Stimulated activated CD8-positive, alpha-beta memory T cell treated with anti-CD3 and anti-CD28 coated beads, Interleukin-2, amount 100 ng/mL, for 48 hours (primary cell): ENCODE measurements around the gene ZXDC.

ENCODE experiments used
- DNase-seq, 2 donors: peaks; one replicate each; pipeline ENCODE4 v3.0.0-alpha.2; 2020; ENCODE audit warnings: low read depth in 2 of 2

Gene ZXDC

DNA sequence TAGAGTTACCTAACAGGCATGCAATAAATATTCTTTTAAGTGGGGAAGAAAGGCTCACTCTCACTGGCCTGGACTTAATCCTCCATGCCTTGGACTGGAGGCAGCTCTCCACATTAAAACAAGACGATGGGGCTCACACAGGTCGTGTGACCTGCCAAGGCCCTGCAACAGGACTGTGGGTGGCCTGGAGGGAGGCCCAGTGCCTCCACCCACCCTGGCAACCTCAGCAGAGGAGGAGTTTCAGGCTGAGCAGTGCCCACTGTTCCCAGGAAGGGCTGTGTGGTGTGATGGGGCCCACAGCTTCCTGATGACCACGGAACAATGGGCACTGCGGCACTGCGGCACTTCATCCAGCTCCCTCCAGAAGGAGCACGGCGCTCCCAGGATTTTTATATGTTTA, 36.3 kb upstream of the ZXDC start:
- no peak for DNase-seq

DNA sequence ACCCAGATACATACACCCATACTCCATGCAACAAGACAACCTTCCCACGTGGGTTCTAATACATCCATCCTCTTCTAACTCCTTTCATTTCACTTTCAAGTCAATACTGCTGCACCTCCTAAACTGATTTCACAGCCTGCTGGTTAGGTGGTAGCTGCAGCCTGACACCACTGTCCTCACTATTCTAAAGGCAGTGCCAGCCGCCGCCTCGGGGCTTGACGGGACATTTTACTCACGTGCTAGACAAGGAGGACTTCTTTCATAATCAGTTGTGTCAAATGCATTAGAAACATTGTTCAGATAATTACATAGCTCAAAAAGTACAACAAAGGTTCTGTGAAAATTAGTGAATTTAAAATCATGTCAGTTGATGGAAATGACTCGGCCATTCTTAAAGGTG, 35.6 kb upstream of the ZXDC start:
- no peak for DNase-seq

DNA sequence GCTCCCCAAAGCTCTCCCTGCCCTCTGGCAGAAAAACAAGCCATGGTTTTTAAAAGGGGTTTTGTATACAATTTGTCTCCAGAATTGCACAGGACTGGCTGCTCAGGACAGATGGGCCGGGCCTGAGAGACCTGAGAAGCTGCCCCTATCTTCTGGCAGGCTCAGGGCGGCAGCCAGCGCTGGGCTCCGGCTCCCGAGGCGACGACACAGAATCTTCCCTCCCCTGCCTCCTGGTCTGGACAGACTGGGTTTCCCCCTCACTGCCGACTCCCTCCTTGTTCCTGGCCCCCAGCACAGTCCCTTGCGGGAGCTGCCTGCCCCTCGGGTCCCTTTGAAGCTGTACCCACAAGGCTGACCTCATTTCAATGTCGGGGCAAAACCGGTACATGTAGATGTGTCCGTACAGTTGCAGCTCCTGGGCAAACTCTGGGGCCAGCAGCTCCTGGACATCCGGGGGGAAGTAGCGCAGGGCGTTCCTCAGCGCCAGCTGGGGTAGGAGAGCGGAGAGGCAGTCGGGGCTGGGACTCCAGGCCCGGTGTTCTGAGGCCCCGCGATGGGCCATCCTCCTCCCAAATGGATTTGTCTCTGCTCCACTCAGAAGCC, 34.7 kb upstream of the ZXDC start:
- no peak for DNase-seq

DNA sequence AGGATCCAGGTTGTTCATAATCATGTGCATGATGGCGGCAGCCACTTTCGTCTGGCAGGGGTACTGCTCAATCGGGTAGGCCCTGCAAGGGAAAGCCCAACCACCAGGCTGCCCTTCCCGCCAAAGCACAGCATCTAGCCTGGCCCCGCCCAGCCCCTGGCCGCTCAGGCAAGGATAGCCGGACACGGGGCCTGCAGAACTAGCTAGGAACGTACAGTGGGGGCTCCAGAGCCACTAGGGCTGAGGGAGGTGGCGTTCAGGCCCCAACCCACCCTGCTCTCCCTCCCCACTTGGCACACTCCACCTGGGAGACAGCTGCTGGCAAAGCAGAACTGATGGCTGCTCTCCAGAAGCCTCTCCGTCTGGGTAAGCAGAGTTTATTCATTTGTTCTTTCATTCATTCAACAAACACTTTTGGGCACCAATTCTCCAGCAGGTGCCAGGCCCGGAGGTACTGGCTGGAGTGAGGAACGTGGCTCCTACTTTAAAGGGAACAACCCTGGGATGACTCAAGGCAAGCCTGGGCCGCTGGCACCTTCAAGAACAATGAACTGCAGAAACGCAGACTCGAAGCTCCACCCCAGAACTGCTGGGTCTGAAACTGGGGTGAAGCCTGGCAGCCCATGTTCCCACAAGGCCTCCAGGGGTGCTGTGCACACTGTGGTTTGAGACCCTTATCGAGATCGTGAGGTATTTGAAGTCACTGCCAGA, 34.1 kb upstream of the ZXDC start:
- DNase-seq: no peak

DNA sequence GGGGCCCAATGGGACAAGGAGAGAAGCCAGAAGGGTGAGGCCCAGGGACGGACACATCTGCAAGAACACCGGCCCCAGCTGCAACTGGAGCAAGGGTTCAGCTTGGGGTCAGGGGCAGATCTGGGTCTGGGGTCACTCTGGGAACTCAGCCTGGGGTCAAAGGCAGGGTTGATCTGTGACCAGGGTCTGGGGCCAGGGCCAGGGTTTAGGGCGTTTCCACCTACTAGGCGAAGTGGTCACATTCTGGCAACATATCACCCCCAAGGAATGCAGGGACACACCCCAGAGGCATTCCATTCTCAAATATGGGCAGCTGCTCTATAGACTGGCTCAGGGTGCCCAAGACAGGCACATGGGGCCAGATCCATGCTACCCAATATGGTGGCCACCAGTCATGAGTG, 32.9 kb upstream of the ZXDC start:
- DNase-seq: no peak

DNA sequence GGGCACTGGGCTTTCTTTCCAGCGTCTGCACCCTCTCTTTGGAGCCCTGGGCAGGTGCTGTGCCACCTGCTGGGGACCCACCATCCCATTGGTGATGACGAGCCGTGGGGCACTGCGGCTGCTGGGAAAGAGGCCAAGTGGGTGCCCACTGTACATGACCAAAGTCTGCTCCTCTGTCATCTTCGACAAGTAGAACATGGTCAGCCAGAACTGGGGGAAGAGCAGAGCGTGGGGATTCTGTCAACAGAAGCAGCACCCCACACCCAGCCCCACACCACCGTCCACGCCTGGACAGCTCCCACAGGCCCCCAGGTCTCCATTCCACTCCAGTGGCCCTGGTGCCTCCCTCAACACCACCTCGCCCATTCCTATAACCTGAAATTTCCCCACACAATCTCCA, 32.2 kb upstream of the ZXDC start:
- no peak for DNase-seq

DNA sequence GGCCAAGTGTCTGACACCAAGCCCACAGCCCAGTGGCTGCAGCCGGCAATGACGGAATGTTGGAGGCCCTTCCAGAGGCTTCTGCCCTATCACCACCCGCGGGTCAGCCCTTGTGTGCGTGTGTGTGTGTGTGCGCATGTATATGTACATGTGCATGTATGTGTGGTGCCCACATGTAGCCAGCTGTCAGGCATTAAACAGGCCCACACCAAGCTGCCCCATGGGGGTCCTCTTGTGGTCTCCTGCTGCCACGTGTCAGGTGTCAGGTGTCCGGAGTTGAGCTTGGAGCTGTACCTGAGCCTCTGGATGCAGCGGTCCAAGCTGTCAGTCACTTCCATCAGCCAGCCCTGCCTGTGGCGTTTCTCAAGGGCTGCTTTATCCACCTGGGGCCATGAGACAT, 28.0 kb upstream of the ZXDC start:
- no peak for DNase-seq

DNA sequence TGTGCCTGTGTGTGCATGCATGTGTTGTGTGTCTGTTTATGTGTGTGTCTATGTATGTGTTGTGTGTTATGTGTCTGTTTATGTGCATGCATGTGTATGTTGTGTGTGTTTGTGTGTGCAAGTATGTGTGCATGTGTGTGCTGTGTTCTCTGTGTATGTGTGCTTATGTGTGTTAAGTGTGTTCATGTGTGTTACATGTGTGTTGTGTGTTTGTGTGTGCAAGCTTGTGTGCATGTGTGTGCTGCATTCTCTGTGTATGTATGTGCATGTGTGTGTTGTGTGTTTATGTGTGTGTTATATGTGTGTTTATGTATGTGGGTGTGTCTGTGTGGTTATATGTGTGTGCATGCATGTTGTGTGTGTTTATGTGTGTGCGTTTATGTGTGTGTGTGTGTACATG, 27.0 kb upstream of the ZXDC start:
- no peak for DNase-seq

DNA sequence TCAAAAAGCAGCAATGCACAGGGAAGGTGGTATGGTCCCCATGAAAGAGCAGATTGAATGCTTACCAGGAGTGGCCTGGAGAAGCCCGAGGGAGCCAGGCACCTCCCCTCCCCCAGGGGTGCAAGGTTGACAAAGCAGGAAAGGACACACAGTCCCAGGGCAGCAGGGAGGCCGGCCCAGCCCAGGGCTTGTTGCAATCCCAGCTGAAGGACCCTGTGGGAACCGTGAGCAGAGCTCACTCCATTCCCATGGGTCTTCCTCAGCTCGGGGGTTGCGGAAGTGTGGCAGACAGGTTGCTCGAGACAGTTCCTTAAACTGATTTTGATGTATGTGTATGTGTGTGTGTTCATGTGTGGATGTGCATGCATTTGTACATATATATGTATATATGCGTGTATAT, 26.0 kb upstream of the ZXDC start:
- no peak for DNase-seq

DNA sequence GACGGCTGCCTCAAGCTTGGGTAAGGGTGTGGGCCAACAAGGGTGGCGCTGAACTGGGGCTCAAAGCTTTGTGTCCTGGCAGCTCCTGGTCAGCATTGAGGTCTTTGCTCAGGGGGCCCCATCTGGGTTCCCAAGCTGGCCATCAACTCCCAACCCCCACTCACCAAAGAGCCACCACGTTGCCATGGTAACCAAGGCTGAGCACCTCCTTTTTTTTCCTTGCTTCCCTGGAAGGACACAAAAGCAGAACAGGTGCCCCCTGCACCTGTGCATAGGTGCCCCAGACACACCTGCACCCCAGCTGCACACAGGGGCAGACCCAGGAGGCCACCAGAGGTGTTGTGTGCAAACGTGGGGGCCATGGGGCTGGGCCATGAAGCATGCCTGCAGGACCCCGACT, 25.4 kb upstream of the ZXDC start:
- no peak for DNase-seq

DNA sequence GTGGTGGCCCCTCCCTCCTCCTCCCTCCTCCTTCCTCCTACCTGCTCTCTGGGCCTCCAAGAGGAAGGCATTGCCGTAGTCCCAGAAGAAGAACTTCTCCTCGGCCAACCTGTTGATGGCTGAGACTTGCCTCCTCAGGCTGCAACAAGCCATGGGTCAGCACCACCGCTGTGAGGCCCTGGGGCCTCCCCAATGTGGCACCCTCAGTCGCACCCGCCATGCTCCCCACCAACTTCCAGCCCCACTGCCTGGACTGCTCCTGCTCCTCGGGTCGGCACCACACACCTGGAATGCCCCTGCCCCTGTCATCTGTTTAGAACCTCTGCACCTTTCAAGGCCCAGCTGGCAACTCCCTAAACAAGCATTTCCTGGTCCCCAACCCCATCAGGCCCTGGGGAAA, 24.3 kb upstream of the ZXDC start:
- no peak for DNase-seq

DNA sequence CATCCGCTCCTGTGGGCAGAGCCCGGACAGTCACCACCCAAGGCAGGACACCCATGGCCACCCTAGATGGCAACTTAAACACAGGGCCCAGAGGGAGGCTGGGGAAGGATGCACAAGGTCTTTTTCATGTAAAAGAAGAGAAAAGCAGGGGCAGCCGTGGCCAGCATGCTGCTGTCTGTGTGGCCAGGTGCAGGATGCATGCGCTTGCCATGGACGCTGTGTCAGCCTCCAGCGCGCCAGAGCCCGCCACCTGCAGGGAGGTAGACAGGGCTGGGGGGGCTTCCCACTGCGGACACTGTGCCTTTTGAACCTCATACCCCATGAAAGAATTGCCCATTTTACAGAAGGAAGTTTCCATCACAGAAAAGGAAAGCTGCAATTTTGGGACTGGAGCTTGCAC, 23.7 kb upstream of the ZXDC start:
- DNase-seq: no peak

DNA sequence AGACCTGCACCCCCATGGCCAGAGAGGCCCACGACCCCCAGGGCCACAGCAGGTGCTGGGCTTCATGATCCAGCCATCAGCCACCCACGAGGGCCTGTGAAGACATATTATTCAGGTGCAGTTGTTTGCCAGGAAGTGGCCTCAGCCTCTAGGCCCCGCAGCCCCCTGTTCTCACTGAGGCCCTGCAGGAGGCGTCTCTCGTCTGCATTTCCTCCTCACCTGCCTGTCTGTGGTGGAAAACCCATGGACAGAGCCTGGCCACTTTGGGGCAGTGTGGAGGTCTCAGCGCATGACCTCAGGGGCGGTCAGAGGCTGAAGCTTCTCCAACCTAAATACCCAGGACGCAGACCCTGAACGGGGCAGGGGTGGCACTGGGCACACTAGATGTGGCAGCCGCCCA, 23.2 kb upstream of the ZXDC start:
- no peak for DNase-seq

DNA sequence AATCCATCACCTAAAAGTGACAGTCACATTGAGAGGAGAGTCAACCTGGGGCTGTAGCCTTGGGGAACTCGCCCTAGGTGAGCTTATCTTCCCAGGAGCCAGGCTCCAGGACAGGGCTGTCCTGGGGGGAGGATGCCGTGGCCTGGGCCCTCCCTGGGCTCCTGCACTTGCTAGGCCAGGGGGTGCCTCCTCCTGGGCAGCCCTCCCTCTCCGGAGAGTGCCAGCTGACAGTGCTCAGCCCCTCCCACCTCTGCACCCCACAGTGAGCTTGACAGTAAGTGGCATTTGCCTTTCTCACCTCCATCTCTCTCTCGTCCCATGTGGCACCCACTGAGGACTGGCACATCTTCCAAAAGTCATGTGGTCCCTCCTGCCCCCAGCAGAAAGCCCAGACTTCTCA, 22.8 kb upstream of the ZXDC start:
- no peak for DNase-seq

DNA sequence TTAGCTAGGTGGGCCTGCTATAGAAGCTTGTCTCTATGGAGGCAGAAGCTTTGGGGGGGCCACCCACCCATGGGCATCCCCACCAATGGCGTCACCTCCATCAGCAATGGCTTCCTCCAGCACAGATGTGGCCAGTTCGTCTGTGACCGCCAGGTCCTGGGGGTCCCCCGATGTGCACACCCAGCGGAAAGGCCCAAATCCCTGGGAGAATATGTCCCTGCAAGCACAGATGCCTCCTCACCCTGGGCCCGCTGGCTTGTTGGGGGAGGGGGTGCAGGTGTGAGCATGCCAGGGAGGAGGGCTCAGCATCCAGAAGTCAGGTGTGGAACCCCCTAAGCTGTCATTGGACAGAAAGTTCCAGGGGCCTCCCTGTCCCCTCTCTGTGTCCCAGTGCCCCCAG, 22.3 kb upstream of the ZXDC start:
- DNase-seq: no peak

DNA sequence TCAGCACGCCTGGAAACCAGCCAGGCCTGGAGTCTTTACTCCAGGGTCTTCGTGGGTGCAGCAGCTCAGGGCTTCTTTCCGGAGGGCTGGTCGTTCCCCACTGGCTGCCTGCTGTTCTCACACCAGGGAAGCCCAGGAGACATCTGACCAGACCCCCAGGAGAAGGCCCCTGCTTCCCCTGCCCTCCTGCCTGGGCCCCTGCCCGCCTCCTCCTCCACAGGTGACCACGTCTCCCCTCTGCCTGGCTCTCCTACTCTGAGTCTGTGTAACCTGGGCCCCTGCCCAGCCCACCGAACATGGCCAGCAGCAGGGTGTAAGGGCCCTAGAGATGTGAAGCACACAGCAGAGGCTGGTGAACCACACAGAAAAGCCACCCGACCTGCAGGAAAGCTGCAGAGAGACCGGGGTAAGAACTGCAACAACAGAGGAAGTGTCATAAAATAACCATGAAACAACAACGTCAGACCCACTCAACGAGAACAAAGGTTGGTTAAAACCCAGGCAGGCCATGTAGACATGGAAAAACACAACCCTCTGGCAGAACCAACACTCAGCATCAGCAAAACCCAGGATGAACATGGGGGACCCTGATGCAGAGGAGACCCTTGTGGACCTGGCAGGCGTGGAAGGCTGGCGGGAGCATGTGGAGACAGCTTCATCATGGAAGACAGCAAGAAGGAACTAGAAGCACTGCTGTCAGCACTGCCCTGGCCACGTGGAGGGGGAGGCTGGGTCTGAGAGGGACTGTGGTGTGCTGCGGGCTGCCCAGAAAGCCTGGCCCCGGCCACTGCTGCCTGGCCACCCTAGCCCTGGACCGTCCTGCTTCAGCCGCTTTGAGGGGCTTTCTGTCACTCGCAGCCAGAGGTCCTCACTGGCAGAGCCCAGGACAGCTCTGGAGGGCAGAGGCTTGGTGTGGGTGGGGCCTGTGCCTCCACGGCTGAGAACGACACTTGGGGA, 21.5 kb upstream of the ZXDC start:
- no peak for DNase-seq

DNA sequence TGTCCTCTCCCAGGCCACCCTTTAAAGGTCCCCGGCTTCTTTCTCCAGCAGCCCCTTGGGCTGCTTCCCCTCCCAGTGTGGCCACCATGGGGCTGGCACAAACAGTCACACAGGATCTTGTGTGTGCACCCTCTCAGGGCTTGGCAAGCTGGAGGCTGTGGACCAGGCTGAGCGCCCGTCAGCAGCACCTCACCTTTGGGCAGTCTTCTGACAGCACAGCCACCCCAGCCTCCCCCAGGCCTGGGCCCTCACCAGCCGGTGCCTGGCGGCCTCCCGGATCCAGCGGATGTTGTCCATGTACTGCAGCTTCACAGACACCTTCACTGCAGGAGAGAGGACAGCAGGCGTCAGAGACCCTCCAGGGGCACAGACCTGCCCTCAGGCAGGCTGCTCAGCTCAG, 20.1 kb upstream of the ZXDC start:
- no peak for DNase-seq

DNA sequence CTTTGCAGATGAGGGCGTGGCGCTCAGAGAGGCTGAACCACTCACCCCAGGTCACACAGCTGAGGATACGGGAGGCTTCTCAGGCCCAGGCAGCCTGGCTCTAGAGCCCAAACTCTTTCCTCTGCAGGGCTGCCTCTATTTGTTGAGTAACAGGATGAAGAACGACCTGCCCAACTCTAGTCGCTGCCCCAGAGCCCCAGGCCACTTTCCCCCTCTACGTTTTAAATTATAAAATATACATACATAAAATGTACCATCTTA, 19.2 kb upstream of the ZXDC start:
- no peak for DNase-seq

DNA sequence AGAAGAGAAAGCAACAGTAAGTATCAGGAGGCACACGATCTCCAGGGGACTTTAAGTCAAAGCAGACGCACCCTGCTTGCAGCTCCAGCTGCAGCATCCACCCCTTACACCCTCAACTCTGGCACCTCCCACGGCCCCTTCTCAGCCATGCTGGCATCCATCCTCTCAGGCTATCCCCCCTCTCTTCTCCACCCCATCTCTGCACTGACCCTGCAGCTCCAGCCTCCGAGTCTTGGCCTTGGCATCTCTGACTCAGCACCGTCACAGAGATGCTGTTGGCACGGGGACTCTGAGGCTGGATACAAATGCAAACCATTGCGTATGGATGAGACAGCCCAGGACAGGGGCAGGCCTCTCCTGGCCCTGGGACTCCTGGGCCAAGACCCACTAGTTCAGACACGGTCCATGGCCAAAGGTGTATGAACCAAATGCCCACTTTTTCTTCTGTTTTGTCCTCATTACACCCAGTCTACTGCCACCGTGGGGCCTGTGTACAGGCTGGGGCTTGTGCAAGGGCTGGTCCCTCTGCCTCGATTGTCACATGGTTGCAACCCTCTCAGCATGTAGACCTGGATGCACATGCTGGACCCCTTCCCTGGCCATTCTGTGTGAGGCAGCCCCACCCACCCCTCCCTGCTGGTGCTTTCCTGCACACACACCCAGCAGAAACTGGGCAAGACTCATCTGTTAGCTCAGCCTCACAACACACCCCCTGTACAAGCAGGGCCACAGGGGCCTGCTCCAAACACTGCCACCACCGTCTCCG, 18.7 kb upstream of the ZXDC start:
- no peak for DNase-seq

DNA sequence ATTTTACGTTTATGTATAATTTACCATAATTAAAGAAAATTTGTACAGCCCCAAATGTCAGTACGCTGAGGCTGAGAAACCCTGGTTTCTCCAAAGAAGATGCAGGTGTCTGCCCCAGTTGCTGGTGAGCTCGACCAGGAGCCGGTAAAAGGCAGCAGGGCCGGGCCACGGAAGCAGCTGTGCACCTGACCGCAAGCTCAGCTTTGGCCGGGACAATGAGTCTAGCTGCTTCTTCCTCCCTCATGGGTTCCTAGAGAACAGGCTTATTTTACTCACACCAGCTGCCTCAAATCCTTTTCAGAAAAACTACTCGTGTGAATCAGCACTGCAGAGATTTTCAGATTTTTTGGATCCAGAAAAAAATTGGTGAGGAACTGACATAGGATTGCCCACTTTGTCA, 18.0 kb upstream of the ZXDC start:
- no peak for DNase-seq

DNA sequence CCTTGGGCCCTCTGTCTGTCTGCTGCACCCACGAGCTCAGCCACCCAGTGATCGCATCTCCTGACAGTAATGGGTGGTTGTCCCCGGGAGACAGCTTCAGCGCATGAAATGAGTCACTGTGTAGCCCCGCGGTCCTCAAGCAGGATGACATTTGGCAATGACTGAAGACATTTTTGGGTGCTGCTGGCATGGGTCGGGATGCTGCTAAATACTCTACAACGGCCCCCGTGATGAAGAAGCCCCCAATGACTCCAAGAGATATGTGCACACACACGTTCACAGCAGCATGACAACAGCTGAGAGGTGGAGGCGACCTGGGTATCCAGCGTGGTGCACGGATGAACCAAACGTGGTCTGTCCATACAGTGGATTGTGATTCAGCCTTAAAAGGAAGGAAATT, 17.4 kb upstream of the ZXDC start:
- DNase-seq: no peak

DNA sequence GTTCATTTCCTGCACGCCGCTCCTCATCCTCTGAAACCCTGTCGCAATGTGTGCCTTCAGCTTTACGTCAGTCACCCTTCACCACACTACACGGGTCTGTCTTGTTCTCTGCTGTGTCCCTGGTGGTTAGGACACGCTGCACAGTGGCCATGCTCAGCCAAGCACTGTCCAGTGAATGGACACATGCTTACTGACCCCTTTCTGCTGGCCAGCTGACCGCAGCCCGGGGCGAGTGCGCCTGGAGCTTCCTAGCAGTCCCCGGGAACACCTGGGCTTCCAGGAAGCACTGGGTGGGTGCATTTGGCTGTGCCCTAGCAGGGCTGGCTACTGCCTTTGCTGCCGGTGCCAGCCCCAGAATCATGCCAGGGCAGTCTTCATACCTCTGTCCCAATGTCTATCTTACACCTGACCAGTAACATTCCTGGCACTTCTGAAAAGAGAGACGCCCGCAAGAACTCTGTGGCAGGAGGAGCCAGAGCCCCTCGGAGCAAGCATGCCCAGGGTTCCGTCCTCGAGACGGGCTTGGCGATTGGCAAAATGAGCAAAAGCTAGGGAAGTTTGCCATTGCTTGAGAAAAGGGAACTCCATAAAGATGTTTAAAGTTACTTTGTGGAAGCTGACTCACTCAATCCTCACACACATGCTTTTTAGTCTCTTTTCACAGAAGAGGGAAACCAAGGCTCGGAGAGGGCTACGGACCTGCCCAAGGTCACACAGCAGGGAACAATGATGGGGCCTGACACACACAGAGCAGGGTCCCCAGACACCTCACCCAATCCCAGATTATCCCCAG, 15.7 kb upstream of the ZXDC start:
- no peak for DNase-seq
